ENCODE measurements around the gene CCNG1.
A peak's percentile ranks its signal among the peaks of the same experiment; 100 is the strongest.
"Not testable (repeated sequence)": the region's sequence is repeated elsewhere in the genome, so short reads cannot be mapped to it uniquely, and the experiment has no call there.

CCNG1 gene, protein sequence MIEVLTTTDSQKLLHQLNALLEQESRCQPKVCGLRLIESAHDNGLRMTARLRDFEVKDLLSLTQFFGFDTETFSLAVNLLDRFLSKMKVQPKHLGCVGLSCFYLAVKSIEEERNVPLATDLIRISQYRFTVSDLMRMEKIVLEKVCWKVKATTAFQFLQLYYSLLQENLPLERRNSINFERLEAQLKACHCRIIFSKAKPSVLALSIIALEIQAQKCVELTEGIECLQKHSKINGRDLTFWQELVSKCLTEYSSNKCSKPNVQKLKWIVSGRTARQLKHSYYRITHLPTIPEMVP

GRCh38 chr5:163437309-163438182 is at the start of gene CCNG1:
Gene CCNG1 (plus strand): TSS chr5:163437595. CDS start chr5:163439257, 1,662 bp downstream.
- peak; percentile 88 for DNase-seq (ENCODE audit: low read depth)
- H3K4me3 ChIP-seq (ENCODE audit: low read depth, low read length), result peak within 1 kb of the TSS; percentile 98

DNA sequence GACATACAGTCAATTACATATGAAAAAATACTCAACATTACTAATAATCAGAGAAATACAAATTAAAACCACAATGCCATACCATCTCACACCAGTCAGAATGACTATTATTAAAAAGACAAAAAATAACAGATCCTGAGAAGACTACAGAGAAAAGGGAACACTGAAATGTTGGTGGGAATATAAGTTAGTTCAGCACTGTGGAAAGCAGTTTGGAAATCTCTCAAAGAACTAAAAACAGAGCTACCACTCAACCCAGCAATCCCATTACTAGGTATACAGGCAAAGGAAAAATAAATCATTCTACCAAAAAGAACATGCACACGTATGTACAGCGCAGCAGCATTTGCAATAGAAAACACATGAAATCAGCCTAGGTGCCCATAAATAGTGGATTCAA is 41.6 kb upstream of the CCNG1 start:
- no peak overlapping the region for H3K4me3 ChIP-seq (ENCODE audit: low read depth, low read length)
- no peak for DNase-seq (ENCODE audit: low read depth)

- not testable (repeated sequence) for H3K4me3 ChIP-seq (ENCODE audit: low read depth, low read length); DNase-seq (ENCODE audit: low read depth)
Observed at GRCh38 chr5:163396818-163397340, 40.5 kb upstream of the CCNG1 start.

DNA sequence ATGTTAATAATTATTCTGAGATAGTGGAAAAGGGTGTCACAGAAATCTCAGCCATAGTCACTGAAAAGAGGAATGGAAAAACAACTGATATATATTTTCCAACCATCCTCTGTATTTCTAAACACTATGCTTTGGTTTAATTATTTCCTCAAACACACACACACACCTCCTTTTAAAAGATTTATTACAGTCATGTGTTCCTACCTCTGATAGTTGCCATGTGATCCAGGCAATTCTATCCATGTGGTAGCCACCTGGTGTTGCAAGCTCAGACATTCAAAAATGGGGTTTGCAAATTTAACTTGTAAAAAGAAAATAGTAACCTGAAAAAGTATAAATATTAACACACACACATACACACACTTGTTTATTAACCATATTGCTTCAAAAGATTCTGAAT is 40.0 kb upstream of the CCNG1 start:
- no peak for DNase-seq (ENCODE audit: low read depth)
- H3K4me3 ChIP-seq (ENCODE audit: low read depth, low read length), result no peak overlapping the region

DNA sequence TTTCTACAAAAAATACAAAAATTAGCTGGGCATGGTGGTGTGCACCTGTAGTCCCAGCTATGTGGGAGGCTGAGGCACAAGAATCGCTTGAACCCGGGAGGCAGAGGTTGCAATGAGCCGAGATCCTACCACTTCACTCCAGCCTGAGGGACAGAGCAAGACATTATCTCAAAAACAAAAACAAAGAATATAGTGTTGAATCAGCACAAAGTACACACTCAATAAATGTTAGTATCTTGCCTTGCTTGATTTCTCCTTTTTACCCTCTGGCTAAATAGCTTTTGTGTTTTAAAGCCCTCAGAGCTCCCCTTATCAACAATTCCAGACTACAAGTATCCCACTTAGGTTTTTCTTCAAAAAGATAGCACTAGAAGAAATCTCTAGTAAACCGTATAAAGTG is 37.5 kb upstream of the CCNG1 start:
- DNase-seq (ENCODE audit: low read depth), result no peak
- no peak overlapping the region for H3K4me3 ChIP-seq (ENCODE audit: low read depth, low read length)

DNA sequence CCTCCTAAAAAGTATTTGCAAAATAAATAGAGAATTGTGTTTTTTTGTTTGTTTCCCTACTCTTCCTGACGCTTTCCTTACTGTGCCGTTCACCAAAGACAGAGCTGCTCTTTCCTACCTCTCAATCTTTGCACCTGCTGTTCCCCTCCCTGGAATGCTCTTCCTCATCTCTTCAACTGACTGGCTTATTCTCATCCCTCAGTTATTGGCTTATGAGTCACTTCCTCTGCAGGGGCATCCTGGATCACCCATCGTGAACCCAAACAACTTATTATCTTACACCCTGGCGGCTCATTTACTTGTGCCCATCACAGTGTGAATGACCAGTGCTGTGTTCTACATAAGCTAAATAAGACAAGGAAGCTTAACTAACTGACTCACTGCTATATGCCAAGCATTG is 36.1 kb upstream of the CCNG1 start:
- DNase-seq (ENCODE audit: low read depth), result no peak
- no peak overlapping the region for H3K4me3 ChIP-seq (ENCODE audit: low read depth, low read length)

DNA sequence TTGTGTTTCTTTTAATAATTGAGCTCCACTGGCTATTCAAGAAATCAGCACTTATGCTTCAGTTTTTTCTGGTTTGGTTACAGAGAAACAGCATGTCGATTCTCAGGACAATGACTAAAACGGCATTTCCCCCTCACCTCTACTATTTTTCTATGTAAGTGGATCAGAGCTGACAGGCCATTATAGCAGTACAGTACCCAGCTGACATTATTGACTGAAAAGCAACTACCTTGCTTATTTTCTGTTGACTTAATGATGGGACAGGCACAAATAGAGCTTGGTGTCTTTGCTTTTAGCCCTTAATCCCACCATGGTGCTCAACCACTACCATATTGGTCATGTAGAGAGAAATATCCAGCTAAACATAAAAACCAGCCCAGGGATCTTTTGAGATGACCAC is 35.4 kb upstream of the CCNG1 start:
- H3K4me3 ChIP-seq (ENCODE audit: low read depth, low read length), result no peak overlapping the region
- DNase-seq (ENCODE audit: low read depth), result no peak

DNA sequence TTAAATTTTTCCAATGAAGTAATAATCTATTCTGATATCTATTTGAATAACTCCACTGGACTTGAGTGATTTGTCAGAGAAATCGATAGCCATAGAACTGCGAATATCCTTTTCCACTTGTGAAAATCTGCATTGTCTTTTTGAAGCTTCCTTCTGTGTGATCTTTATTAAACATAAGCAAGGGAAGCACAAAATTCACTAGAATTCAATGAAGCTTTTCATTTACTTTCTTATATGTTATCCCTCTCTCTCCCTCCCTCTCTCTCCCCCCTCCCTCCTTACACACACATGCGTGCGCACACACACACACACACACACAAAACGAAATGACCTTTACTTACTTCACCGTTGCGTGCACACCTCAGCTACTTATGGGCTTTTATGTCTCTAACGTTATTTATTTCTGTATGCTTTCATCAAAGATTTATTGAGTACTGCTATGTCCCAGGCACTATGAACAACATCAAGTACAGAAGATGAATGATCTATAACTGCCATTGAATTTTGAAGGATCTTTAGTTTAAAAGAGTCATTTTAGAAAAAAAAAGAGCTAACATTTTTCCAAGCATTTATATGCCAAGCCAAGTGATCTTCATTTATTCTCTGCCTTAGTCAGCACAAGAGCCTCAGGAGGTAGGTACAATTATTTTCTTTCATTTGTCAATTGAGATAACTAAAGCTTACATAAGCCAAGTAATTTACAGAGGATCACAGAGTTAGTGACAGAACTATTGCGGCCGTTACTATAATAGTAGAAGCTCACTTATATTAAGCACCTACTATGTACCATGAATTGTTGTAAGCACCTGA is 32.8 kb upstream of the CCNG1 start:
- H3K4me3 ChIP-seq (ENCODE audit: low read depth, low read length), result no peak overlapping the region
- no peak for DNase-seq (ENCODE audit: low read depth)

GRCh38 chr5:163407034-163407655 is 30.2 kb upstream of the CCNG1 start:
- no peak for DNase-seq (ENCODE audit: low read depth)
- H3K4me3 ChIP-seq (ENCODE audit: low read depth, low read length), result no peak overlapping the region

GRCh38 chr5:163408311-163408923 is 29.0 kb upstream of the CCNG1 start:
- H3K4me3 ChIP-seq (ENCODE audit: low read depth, low read length), result peak overlapping the region; percentile 17
- DNase-seq (ENCODE audit: low read depth), result peak; percentile 21

DNA sequence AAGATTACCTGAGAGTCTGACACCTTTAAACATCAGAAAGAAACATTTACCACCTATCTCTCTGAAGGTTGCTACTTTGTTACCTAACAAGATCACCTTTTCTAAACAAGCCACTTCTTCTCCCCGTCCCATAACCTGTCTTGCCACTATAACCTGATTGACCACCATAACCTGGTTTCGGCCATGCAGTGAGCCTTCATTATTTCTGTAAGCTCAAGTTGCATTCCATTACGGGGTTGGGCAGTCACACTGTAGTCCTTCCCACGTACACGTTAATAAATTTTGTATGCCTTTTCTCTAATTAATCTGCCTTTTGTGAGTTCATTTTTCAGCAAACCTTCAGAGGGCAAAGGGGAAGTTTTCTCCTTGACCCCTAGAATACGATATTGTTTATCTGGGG is 28.0 kb upstream of the CCNG1 start:
- H3K4me3 ChIP-seq (ENCODE audit: low read depth, low read length), result no peak overlapping the region
- DNase-seq (ENCODE audit: low read depth), result no peak

GRCh38 chr5:163410505-163410904 is 26.9 kb upstream of the CCNG1 start:
- DNase-seq (ENCODE audit: low read depth), result no peak
- no peak overlapping the region for H3K4me3 ChIP-seq (ENCODE audit: low read depth, low read length)

DNA sequence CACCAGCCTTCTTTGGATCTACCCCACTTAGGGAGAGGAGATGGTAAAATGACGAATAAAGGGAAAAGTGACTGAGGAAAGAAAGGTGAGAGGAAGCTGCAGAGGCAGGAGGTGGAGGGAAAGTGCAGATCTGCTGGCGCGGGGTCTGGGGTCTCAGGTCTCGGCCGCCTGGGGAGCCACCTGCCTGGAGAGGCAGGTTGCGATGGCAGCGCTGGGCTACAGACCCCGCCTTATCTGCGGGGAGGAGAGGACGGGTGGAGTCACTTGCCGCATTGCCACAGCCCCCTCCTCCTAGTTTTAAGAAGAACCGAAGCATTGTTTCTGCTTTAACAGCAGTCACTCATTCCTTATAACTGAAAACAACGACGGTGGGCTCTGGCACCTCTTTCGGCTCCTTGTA is 21.7 kb upstream of the CCNG1 start:
- DNase-seq (ENCODE audit: low read depth); H3K4me3 ChIP-seq (ENCODE audit: low read depth, low read length): not testable (repeated sequence)

DNA sequence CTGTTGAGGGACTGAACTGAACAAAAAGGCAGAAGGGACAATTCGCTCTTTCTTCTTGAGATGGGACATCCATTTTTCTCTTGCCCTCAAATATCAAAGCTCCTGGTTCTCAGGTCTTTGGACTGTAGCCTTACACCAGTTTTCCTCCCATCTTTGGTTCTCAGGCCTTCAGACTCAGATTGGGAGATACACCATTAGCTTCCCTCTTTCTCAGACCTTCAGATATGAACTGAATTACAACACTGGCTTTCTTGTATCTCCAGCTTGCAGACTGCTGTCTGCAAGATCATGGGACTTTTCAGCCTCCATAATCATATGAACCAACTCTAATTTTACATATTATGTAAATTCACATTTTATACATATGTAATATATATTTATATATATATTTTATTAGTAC is 12.6 kb upstream of the CCNG1 start:
- H3K4me3 ChIP-seq (ENCODE audit: low read depth, low read length), result no peak overlapping the region
- DNase-seq (ENCODE audit: low read depth), result no peak

- DNase-seq (ENCODE audit: low read depth); H3K4me3 ChIP-seq (ENCODE audit: low read depth, low read length): not testable (repeated sequence)
Observed at GRCh38 chr5:163426128-163426527, 11.3 kb upstream of the CCNG1 start.

GRCh38 chr5:163432544-163432943 is 4.9 kb upstream of the CCNG1 start:
- DNase-seq (ENCODE audit: low read depth), result no peak
- H3K4me3 ChIP-seq (ENCODE audit: low read depth, low read length), result no peak overlapping the region

- H3K4me3 ChIP-seq (ENCODE audit: low read depth, low read length), result no peak overlapping the region
- no peak for DNase-seq (ENCODE audit: low read depth)
Observed at GRCh38 chr5:163433271-163433670, 4.1 kb upstream of the CCNG1 start.

- H3K4me3 ChIP-seq (ENCODE audit: low read depth, low read length), result no peak overlapping the region
- no peak for DNase-seq (ENCODE audit: low read depth)
Observed at GRCh38 chr5:163434401-163434866, 3.0 kb upstream of the CCNG1 start.

GRCh38 chr5:163436515-163436914 is 880 bp upstream of the CCNG1 start:
- no peak overlapping the region for H3K4me3 ChIP-seq (ENCODE audit: low read depth, low read length)
- no peak for DNase-seq (ENCODE audit: low read depth)

Measured in skeletal muscle cell (primary cell).